Neural cell (in vitro differentiated cells): ENCODE data around the gene COX11. TPM values are rescaled to one million over a fixed set of nuclear protein-coding genes. Genes with fewer than 3 reads are reported as not detected.
A peak's percentile ranks its signal among the peaks of the same experiment; 100 is the strongest.

Experiments
- H2AFZ ChIP-seq: fragments of 200-600, 300-800 bp; sonication (generic), shearing (Covaris generic); 2 replicates; pipeline ENCODE4 v1.6.0; 2014; ENCODE audit warnings: low read depth, mild to moderate bottlenecking, antibody characterized with exemption, low read length, moderate library complexity
- H3F3A ChIP-seq: fragments of 200-600 bp; shearing (Covaris generic); 2 replicates; pipeline ENCODE4 v1.6.1; 2016; ENCODE audit warnings: mild to moderate bottlenecking, moderate library complexity, mixed read lengths, antibody characterized with exemption, low read length; ENCODE audit not compliant: insufficient read depth, poor library complexity, severe bottlenecking
- H3K27ac ChIP-seq: fragments of 200-600, 300-800 bp; sonication (generic), shearing (Covaris generic); 2 replicates; pipeline ENCODE4 v1.5.1; 2014; ENCODE audit warnings: mild to moderate bottlenecking, low read length, moderate library complexity
- H3K27me3 ChIP-seq: fragments of 300-800, 200-600 bp; sonication (generic), shearing (Covaris generic); 2 replicates; pipeline ENCODE4 v1.6.0; 2014; ENCODE audit warnings: mild to moderate bottlenecking, low read depth, low read length, moderate library complexity; ENCODE audit not compliant: insufficient read depth
- H3K36me3 ChIP-seq: fragments of 300-800, 200-600 bp; sonication (generic), shearing (Covaris generic); 2 replicates; pipeline ENCODE4 v1.5.1; 2014; ENCODE audit warnings: mild to moderate bottlenecking, antibody characterized with exemption, low read length, moderate library complexity; ENCODE audit not compliant: insufficient read depth
- H3K4me2 ChIP-seq: fragments of 300-800, 200-600 bp; sonication (generic), shearing (Covaris generic); 2 replicates; pipeline ENCODE4 v1.6.0; 2014; ENCODE audit warnings: mild to moderate bottlenecking, low read length
- H3K4me3 ChIP-seq: fragments of 300-800, 200-600 bp; sonication (generic), shearing (Covaris generic); 2 replicates; pipeline ENCODE4 v1.5.1; 2014; ENCODE audit warnings: mild to moderate bottlenecking, low read length, moderate library complexity
- H3K79me2 ChIP-seq: fragments of 200-600 bp; shearing (Covaris generic); replicated peaks from 2 replicates; pipeline ENCODE4 v1.6.0; 2014; ENCODE audit warnings: mild to moderate bottlenecking, low read length, moderate library complexity; ENCODE audit not compliant: insufficient read depth
- H3K9ac ChIP-seq: fragments of 300-800, 200-600 bp; sonication (generic), shearing (Covaris generic); 2 replicates; pipeline ENCODE4 v1.6.1; 2016; ENCODE audit warnings: mild to moderate bottlenecking, low read length, mixed read lengths
- H3K9me2 ChIP-seq: fragments of 200-600 bp; shearing (Covaris generic); 2 replicates; pipeline ENCODE4 v1.6.1; 2016; ENCODE audit warnings: mild to moderate bottlenecking, low read length, mixed read lengths; ENCODE audit not compliant: insufficient read depth
- H3K9me3 ChIP-seq: fragments of 200-600, 300-800 bp; sonication (generic), shearing (Covaris generic); 2 replicates; pipeline ENCODE4 v1.6.1; 2016; ENCODE audit warnings: mild to moderate bottlenecking, mixed run types, low read length, moderate library complexity, mixed read lengths
- H4K20me1 ChIP-seq: fragments of 200-600 bp; shearing (Covaris generic); 2 replicates; pipeline ENCODE4 v1.6.1; 2016; ENCODE audit warnings: mild to moderate bottlenecking, mixed run types; ENCODE audit not compliant: insufficient read depth
- EP300 ChIP-seq: fragments of 450-650 bp; conservative IDR thresholded peaks from 2 replicates; pipeline ENCODE4 v1.6.1; 2014; ENCODE audit warnings: antibody characterized with exemption, mild to moderate bottlenecking, moderate library complexity; ENCODE audit not compliant: poor library complexity, severe bottlenecking
- EZH2 ChIP-seq: fragments of 200-600, 300-800 bp; shearing (Covaris generic), sonication (generic); IDR thresholded peaks from 2 replicates; pipeline ENCODE4 v1.6.1; 2014; ENCODE audit warnings: antibody characterized with exemption, low read length, borderline replicate concordance, mild to moderate bottlenecking; ENCODE audit not compliant: insufficient read depth, poor library complexity, severe bottlenecking
- MXI1 ChIP-seq: fragments of 450-650 bp; conservative IDR thresholded peaks from 2 replicates; pipeline ENCODE4 v1.6.1; 2014; ENCODE audit warnings: antibody characterized with exemption, mild to moderate bottlenecking; ENCODE audit not compliant: poor library complexity, severe bottlenecking
- POLR2AphosphoS5 ChIP-seq: IDR thresholded peaks from 2 replicates; pipeline ENCODE4 v1.6.1; 2012
- RAD21 ChIP-seq: fragments of 450-650 bp; conservative IDR thresholded peaks from 2 replicates; pipeline ENCODE4 v1.6.1; 2014; ENCODE audit warnings: antibody characterized with exemption, mild to moderate bottlenecking, moderate library complexity
- REST ChIP-seq: IDR thresholded peaks from 2 replicates; pipeline ENCODE4 v1.6.1; 2012; ENCODE audit warnings: borderline replicate concordance
- SMC3 ChIP-seq: fragments of 450-650 bp; conservative IDR thresholded peaks from 2 replicates; pipeline ENCODE4 v1.6.1; 2014; ENCODE audit warnings: antibody characterized with exemption, mild to moderate bottlenecking, moderate library complexity; ENCODE audit not compliant: poor library complexity
- TAF1 ChIP-seq: IDR thresholded peaks from 2 replicates; pipeline ENCODE4 v1.6.1; 2012; ENCODE audit warnings: low read depth
- polyA plus RNA-seq: library from polyadenylated mRNA; depleted of rRNA; stranded (reverse); fragments of >200 nt; gene quantifications from 2 replicates; pipeline ENCODE4 v1.2.3, GENCODE V29; 2014
- TF ChIP-seq, protein P1 (sequence below): fragments of 450-650 bp; IDR thresholded peaks from 2 replicates; pipeline ENCODE4 v1.5.1; 2014; ENCODE audit warnings: antibody characterized with exemption, mild to moderate bottlenecking, moderate library complexity; ENCODE audit not compliant: poor library complexity, severe bottlenecking

The COX11 gene
- polyA plus RNA-seq, 1 donor from 2014 or later: 155 TPM

DNA sequence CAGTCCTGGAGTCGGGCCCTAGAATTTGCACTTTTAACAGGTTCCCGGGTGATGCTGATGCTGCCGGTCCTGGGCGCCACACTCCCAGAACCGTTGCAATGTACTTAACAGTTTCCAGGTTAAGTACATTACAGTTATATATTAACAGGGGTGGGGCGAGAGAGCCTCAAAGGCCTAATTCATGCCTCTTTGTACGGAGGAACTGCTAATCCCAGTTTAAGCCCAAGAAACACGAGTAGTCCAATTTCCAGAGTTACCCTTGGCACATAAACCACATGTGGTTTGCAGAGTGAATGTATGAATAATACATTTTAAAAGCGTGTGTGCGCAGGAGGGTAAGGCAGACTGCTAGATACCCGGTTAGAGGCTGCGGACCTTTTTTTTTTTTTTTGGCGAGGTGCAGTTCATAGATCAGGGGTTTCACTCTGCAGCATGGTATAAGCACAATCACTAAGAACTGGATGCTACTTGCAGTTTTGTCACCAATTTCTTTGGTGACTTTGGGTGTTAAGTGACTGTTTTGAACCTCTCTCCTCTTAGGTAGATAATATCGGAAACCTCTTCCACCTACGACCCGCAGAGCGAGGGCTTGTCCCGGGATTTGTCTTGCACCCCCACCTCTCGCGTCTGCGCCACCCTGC, 713 bp downstream of the COX11 start:
- Histone ChIP-seq H3K27me3 (no peaks in the 10 kb centered on the region), H3K9me3 (no peaks in the 10 kb centered on the region), H2AFZ (peak overlapping the region; percentile 87), H3F3A (no peaks in the 10 kb centered on the region), H3K36me3 (no peaks in the 10 kb centered on the region), H4K20me1 (no peaks in the 10 kb centered on the region), H3K4me3 (peak overlapping the region; percentile 78), H3K4me2 (peak overlapping the region; percentile 57), H3K27ac (peak overlapping the region; percentile 92), H3K9me2 (no peaks in the 10 kb centered on the region), H3K9ac (peak overlapping the region; percentile 92), H3K79me2 (peaks cover 58% of the 10 kb centered on the region)
- no peak for TF ChIP-seq EP300
- no peak for TF ChIP-seq TAF1
- TF ChIP-seq MXI1: peak; percentile 61
- TF ChIP-seq RAD21: no peak

DNA sequence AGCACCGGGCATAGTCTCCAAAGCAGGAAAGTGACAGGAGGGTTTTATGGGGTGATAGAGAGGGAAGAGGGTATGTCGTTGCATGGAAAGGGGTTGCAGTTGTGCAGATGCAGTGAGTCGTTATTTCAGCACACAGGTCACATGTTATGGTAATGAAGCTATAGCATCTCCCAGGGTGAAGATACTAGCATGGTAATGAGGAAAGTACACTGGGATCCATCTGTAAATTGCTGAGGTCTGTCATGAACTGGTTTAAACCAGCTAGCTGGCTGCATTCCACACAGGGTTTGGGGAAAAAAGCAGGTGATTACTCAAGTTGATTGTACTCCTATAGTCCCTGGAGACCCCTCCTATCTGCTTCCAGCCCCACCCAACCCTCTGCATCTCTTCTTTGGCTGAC, 11.7 kb downstream of the COX11 start:
- H3K79me2 ChIP-seq: peaks cover 3% of the 10 kb centered on the region
- no peaks in the 10 kb centered on the region for H3F3A ChIP-seq
- no peaks in the 10 kb centered on the region for H3K27me3 ChIP-seq
- no peak overlapping the region for H2AFZ ChIP-seq
- peak overlapping the region; percentile 38 for H3K4me3 ChIP-seq
- H3K36me3 ChIP-seq: peaks cover 11% of the 10 kb centered on the region
- H3K9me2 ChIP-seq: no peaks in the 10 kb centered on the region
- H3K9ac ChIP-seq: peak overlapping the region; percentile 53
- peak overlapping the region; percentile 82 for H3K27ac ChIP-seq
- H3K9me3 ChIP-seq: no peaks in the 10 kb centered on the region
- TF ChIP-seq MXI1 (peak; percentile 16), POLR2AphosphoS5 (peak; percentile 48), EP300 (peak; percentile 60), SMC3 (no peak), RAD21 (no peak), EZH2 (no peak)
- TF ChIP-seq, protein P1, sequence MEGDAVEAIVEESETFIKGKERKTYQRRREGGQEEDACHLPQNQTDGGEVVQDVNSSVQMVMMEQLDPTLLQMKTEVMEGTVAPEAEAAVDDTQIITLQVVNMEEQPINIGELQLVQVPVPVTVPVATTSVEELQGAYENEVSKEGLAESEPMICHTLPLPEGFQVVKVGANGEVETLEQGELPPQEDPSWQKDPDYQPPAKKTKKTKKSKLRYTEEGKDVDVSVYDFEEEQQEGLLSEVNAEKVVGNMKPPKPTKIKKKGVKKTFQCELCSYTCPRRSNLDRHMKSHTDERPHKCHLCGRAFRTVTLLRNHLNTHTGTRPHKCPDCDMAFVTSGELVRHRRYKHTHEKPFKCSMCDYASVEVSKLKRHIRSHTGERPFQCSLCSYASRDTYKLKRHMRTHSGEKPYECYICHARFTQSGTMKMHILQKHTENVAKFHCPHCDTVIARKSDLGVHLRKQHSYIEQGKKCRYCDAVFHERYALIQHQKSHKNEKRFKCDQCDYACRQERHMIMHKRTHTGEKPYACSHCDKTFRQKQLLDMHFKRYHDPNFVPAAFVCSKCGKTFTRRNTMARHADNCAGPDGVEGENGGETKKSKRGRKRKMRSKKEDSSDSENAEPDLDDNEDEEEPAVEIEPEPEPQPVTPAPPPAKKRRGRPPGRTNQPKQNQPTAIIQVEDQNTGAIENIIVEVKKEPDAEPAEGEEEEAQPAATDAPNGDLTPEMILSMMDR: no peak
- H3K4me2 ChIP-seq: no peak overlapping the region
- no peaks in the 10 kb centered on the region for H4K20me1 ChIP-seq

GRCh38 chr17:54951286-54951685, 17.2 kb downstream of the COX11 start:
- Histone ChIP-seq H3K9me3 (no peaks in the 10 kb centered on the region), H3K36me3 (peaks cover 4% of the 10 kb centered on the region)

More at GRCh38 chr17:54951286-54951685, 17.2 kb downstream of the COX11 start:
- Histone ChIP-seq H3K4me3 (no peak overlapping the region), H3K79me2 (no peaks in the 10 kb centered on the region), H4K20me1 (no peaks in the 10 kb centered on the region), H3K9ac (no peak overlapping the region), H3K27ac (no peak overlapping the region), H3F3A (no peaks in the 10 kb centered on the region), H3K4me2 (no peak overlapping the region), H3K27me3 (no peaks in the 10 kb centered on the region), H3K9me2 (no peaks in the 10 kb centered on the region), H2AFZ (no peak overlapping the region)
- no peak for TF ChIP-seq TAF1
- no peak for TF ChIP-seq MXI1
- TF ChIP-seq SMC3: no peak
- no peak for TF ChIP-seq EP300
- TF ChIP-seq, protein P1: no peak
- no peak for TF ChIP-seq REST
- TF ChIP-seq EZH2: no peak
- TF ChIP-seq POLR2AphosphoS5: no peak
- TF ChIP-seq RAD21: no peak
